Cardiac ventricle fibroblast (primary cell): Measurements from ENCODE around the gene CBS. TPM values are rescaled to one million over a fixed set of nuclear protein-coding genes. Genes with fewer than 3 reads are reported as not detected.

Source experiments
- total RNA-seq: library from RNA; depleted of rRNA; stranded (reverse); fragments of >200 nt; gene quantifications from 2 replicates; pipeline ENCODE4 v1.2.3, GENCODE V29; 2015

The CBS gene
- total RNA-seq, result 17.2 and 22.6 TPM in 2 replicates

DNA sequence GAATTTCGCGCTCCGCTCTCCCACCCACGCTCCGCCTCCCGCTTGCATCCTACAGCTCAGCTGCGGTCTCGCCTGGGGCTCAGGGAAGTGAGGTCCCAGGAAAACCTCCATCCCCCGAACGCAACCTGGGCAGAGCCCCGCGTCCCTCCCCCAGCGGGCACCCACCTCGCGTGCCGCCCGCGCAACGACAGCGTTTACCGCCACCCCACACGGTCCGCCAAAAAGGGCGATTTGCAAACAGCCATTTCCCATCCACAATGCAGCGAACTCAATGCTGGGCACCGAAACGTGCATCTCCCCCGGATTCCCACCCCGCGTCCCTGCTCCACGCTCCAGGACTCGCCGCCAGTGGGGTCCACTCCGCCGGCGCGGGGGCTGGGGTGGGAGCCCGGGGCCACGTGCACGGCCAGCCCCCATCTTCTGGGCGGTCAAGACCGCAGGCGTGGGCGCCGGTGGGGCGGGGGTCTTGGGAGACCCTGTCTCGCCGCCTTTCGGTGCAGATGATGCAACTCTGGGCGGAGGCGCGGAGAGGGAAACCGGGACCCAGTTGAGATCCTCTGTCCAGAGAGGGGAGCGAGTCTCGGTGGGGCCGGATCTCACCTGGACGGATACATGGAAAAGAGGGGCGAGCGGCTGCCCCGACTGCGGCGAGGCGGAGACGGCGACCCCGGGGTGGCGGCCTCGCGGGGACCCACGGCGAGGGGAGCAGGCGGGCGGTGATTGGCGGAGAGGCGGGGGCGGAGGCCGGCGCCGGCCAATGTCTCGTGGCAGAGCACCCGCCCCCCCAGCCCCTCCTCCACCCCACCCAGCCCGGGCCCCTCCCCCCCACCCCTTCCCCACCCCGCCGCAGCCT is at the start of gene CBS:
Gene CBS, minus strand, starts transcription at position 666 of the 853 bp plus-strand sequence. CDS start 3,642 bp downstream, outside the sequence.

DNA sequence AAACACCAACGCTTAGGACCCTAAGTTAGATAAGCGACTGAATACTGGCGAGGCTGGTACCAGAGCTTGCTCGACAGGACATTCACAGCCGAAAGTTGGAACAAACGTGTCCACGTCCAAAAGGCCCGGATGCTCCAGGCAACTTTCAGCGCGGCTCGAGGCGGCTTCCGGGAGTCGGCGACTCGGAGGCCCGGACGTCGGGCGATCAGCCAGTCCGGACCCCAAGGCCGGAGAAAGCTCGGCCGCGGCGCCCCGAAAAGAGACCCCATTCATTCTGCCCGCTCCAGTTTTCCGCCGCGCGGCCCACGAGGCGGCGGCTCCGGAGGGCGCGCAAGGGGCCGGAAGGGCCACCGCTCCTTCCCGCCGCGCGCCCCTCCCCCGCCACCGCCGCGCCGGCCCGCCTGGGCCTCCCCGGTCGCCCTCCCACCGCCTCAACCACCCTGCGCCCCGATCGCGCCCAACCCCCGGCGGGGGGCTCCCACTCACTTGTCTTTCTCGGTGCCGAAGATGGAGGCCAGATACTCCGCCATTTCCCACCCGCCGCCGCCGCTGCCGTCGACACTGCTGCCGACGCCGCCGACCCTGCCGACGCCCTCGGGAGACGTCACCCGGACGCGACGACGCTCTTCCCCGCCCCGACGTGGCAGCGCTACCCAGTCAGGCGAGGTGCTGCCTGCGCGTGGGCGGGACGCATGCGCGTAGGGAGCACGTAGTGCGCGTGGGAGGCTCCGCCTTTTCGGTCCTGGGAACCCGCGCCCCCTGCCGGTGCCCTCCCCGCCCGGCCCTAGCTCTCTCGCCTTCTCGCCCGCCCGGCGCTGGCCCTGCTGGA is 31.5 kb upstream of the CBS start, which contains the start of gene U2AF1:
Gene U2AF1, minus strand, starts transcription at position 606 of the 829 bp plus-strand sequence. Its CDS starts 76 bp downstream, at position 530.

Other genes starting within 250 kb of the CBS start
- gene WDR4, start 196.3 kb downstream of the CBS start, total RNA-seq, result 4.7 and 10.1 TPM in 2 replicates
- gene NDUFV3, start 182.5 kb downstream of the CBS start, total RNA-seq, result 44.2 and 48.0 TPM in 2 replicates
- gene ERVH48-1, start 150.2 kb downstream of the CBS start, total RNA-seq, result not detected in 2 replicates
- gene PKNOX1, start 101.3 kb downstream of the CBS start, total RNA-seq, result 6.4 and 6.5 TPM in 2 replicates
- 19.0 and 28.8 TPM in 2 replicates for gene U2AF1, start 31.7 kb upstream of the CBS start, total RNA-seq
- gene CRYAA, start 93.2 kb upstream of the CBS start, total RNA-seq, result not detected in 2 replicates